ENCODE data around the gene RBM38.

Gene RBM38

DNA sequence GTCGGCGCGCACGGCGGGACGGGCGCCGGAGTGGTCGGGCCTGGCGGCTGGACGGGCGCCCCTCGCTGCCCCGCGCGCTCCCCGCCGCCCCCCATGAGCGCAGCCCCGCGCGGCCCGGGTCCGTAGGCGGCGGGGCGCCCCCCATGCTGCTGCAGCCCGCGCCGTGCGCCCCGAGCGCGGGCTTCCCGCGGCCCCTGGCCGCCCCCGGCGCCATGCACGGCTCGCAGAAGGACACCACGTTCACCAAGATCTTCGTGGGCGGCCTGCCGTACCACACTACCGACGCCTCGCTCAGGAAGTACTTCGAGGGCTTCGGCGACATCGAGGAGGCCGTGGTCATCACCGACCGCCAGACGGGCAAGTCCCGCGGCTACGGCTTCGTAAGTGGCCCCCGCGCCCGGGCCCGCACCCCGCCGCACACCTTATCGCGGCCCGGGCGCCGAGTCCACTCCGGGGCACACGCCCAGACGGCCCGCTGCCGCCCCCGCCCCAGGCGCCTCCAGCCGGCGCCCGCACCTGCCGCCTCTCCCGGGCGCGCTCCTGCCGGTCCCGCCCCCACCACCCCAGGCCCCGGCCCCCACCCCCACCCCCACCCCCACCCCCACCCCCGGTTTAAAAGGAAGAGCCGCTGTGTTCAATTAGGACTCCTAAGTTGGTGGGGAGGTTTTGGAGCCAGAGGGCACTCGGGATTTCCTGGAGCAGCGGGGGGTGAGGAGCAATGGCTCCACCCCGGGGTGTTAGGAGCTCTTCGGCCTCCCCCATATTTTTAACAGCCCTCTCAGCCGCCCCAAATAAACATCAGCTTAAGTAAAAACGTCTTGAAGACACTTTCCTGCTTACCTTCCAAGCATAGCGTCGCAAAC is 474 bp downstream of the RBM38 start:
- no peak for DNase-seq

DNA sequence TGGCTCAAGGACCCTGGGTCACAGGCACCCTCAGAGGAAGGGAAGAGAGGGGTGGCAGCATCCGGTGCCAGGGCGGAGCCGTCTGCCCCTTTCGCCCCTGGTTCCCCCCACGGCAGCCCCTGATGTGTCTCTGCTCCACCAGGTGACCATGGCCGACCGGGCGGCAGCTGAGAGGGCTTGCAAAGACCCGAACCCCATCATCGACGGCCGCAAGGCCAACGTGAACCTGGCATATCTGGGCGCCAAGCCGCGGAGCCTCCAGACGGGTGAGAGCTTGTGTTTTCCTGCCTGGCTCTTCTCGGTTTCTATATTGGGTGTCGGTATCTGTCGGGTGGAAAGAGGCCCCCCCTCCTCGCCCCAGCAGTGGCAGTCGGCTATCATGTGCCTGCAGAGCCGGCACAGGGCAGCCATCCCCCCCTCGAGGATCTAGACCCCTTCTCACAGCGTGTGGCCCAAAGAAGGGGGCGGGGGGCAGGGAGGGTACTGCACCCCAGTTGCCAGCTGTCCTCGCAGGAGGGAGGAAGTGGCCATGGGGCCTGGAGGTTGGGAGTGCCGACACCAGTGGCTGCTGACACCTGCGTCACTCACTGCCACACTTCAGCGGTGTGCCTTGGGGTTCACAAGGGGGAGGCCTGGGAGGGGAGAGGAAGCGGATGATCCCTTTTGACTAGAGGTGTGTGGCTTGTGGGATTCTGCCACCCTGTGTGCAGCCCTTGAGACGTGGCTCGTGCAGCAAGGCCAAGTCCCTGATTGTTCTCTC is 1.5 kb downstream of the RBM38 start:
- DNase-seq = peak; percentile 96

DNA sequence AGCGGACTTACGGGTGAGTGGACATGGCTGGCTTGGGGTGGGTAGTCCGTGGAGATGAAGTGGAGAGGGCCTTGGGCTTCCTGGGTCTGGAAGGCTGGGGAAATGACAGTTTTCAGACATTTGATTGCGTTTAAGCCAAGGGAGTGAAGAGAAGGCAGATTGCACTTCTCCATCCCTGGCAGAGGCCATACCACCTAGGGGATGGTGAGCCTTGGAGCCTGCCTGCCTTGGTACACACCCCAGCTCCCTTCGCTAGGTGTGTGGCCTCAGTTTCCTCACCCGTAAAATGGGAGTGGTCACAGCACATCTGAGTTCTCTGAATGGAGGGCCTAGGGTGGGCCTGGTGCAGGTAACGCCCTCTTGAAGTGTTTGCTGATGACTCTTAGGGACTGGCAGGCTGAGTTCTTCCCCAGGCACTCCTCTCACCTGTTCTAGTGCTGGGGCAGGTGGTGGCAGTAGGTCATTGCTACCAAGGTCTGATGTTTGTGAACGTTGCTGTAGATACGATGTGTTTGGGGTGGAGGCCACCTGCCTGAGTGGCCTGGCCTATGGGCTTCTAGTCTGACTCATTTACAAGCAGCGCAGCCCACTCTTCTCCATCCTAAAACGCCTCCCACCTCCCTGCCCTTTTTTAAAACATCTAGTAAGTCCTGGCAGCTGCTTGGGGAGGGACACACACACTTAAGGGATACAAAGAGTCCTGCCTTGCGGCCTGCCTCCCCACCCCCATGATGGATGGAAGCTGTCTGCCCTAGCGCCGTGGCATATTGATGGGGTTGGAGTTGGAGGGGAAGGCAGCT is 2.3 kb downstream of the RBM38 start:
- no peak for DNase-seq

DNA sequence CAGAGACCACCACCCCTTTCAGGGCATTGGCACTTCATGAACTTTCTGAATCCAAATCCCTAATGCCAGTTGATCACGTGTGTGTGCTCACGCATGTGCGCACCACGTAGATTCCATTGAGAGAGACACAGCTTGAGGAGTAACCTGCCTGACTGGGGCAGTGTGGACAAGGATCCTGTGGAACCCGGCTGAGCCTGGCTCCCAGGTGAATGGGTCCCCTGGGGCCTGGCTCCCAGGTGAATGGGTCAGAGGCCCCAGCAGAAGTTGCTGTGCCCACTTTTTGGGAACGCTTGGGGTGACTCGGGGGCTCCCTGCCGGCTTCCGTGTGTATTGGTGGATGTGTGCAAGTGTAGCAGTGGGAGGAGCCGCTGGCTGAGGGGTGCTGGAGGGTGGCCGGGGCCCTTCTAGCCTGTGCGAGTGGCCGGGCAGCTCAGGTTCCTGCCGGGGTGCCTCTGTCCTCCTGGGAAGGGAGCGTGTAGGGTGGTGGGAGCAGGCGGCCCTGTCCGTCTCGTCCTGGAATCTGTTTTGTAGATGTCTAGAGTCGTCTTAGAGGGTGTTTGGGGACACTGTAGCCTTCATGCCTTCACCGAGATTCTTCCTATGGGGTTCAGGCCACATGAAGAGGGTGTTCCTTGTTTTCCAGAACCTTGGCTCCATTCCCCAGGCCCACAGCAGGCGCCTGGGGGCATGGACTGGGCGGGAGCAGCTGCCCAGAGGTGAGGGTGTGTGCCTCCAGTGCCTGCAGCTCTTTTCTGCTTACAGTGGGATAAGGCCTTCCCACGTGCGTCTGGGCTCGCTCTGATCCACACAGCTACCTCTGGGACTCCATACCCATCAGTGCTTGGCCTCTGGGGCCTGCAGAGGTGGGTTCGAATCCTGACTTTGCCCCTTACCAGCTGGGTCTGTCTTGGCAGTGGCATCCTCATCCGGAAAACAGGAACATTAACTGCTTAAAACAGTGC is 3.2 kb downstream of the RBM38 start:
- no peak for DNase-seq

DNA sequence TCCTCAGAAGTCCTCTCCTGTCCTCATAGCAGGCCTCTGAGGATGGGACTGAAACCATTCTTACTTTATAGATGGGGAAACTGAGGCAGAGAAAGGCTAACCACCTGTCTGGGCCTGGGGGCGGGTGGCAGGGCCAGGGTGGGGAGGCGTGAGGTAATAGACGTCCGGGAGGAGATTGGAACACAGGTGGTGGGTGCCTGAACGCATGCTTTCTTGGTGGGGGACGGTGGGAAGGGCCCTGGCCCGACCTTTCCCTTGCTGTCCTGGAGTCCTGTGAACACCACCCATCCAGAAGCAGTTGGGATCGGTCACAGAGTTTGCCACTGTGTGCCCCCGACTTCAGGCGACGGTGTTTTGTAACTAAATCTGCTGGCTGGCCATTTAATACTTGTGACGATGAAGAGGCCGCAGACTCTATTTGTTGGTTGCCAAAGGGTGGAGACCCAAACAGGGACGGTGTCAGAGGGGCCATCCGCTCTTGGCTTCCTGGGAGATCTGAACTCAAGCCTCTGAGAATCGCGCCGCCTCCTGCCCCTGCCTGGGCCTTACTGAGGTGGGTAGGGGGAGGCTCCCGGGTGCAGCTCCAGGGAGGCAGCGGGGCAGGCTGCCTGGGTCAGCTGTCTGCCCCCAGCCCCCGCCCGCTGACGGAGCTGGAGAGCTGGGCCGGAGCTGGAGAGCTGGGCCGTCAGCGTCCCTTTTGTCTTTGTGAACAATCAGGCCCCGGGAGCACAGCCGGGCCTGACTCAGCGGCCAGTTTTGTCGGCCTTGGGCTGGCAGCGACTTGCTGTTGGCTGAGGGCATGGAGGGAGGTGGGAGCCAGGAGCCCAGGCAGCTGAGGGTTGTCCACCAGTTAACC is 4.1 kb downstream of the RBM38 start:
- no peak for DNase-seq

DNA sequence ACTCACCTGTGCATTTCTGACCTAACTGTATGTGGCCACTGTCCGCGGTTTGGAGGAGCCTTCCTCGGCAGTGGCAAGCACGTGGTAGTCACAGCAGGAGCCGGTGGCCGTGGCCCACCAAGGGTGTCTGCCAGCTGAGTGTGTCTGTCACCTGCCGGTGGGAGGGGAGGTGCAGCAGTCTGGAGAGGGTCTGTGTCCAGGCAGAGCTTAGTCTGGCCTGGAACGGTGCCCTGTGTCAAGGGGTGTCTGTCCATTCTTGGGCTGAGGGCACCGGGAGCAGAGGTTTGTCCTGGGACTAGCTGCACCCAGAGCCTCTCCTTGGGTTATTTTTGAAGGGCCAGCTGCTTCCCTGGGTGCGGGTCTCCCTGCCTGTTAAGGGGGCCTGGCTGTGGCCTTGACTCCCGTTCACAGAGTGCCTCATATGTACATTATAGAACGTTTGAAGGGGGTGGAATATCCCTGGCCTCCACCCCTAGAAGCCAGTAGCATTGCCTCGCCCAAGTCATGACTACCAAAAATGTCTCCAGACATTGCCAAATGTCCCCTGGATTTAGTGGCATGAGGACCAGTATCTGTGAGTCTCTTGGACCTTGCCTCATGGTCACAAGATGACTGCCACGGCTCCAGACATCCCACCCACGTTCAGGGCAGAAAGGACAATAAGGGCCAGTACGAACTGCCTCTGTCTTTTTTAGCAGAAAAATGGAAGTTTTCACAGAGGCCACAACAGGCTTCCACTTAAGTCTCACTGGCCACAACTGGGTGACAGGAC is 5.2 kb downstream of the RBM38 start:
- no peak for DNase-seq

DNA sequence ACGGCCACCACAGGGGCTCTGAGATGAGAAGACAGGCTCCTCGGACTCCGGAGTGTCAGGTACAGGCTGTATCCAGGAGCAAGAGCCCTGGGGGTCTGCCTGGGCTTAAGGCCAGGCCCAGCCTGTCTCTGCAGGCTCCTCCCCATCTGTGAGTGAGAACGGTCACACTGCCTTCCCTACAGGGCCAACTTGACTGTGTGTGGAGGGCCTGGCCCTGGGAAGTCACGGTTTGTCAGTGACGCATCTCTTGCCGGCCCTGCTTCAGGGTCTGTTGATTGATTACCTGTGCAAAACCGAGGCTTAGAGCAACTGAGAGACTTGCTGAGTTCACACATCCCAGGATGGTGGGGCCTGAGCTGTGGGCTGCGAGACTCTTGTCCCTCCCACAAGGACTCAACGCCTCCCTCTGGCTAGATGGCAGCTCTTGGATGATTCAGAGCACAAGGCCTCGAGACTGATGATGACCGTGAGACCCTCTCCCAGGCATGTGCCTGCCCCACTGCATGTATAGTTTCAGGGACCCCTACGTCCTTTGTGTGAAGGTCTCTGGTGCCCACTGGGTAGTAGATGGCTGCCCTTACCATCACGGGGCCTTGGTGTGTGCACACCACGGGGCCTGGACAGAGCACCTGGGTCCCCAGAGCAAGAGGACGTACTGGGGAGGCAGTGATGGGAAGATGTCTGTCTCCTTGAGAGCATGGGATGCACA is 5.9 kb downstream of the RBM38 start:
- no peak for DNase-seq

DNA sequence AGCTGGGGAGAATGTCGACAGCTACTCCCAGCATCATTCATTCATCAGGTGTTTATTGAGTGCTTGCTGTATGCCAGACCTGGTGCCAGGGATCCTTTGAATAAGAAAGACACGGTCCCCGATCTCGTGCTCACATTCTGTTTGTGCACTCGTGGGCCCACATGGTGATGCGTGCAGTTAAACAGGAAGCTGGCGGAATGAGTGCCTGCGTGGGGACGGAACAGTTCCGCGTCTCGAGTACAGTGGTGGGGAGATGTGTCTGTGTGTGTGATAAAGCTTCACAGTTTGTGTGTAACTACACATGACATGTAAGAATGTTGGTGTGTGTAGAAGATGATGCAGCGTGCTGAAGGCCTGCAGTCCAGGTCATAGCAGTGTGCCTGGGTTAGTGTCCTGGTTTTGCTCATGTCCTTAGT is 6.5 kb downstream of the RBM38 start:
- peak; percentile 81 for DNase-seq

DNA sequence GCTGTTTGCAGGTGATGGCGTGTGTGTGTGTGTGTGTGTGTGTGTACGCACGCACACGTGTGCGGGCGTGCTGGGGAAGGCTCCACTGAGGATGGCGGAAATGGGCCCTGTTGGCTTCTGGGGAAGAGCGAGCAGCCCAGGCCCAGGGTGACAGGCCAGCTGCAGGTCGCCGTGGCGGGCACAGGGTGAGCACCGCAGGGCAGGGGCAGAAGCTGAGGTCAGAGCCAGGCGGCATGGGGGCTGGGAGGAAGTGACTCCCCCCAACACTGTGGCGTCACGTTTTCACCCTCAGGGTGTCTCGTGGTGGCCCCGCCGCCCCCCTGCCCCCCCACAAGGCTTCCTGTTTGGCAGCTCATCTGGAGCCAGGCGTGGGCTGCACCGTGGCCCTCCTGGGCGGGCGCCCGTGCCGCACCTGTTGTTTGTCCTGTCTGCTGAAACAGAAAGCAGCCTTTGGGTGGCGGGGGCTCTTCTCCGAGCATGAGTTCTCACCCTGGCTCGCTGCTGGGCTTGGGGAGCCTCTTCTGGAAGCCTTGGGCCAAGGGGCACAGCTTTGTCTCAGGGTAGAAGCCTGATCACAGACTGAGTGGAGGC is 7.1 kb downstream of the RBM38 start:
- peak; percentile 95 for DNase-seq

DNA sequence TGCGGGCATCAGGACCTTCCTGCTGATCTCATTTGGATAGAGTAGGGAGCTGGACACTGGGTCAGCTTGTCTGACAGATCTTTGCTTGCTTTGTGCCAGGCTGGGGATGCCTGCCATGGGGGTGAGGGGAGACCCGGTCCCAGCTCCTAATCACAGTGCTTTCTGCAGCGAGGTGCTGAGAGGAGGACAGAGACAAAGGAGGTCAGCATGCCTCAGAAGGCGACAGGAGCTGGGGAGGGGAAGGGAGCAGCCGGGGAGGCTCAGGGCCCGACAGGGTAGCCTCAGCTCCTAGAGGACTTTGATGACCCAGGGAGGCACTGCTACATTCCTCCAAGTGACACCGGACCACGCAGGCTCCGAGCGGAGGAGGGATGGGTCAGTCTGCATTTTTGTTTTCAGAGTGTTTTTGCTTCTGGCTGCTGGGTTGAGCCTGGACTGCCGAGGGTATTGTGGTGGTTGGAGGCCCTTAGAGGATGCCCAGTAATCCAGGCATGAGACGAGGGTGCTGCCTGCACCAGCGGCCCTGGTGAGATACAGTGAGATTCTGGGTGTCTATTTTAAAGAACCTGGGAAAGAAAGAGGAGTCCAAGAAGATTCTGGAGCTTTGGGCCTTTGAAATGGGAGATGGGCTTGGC is 7.8 kb downstream of the RBM38 start:
- no peak for DNase-seq

DNA sequence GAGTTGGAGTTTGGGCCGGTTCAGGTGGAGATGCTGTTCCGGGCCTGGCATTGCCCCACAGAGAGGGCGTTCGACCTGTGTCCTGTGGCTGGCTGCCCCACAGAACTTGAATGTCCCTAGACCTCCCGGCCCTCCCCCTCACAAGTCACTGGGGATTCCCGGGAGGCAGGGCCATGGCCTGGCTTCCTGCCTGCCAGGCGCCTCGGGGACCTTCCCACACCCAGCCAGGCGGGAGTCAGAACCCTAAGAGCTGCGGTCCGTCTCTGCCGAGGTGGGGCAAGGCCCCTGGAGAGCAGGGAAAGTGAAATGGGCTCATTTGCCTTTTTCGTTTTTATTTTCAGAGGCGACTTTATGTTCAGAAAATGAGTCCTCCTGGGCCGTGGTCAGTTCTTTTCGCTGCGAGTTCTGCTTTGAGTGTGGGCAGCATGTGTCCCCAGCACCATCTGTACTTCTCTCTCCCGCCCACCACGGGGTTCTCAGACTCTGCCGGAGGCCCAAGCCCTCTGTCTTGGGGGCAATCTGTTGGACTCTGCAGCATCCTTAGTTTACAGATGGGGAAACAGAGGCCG is 8.5 kb downstream of the RBM38 start:
- DNase-seq = no peak

DNA sequence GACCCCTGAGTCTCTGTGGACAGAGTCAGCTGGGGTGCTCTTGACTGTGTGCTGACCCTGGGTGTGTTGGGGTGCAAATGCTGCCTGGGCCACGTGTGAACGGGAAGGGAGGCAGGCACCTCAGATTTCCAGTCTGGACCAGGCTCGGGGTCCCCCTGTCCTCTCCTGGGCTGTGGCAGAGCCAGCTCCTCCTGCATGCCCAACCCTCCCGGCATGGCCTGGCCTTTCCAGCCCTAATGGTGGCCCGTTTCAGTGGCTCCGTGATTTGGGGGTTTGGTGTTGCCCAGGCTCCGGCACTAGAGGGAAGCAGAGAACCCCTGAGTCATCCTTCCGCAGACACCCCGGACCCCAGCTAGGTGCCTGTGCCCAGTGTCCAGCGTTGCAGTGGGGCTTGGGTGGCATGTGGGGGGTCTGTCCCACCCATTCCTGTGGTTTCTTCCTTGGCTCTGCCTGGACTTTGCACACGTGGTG is 9.1 kb downstream of the RBM38 start:
- DNase-seq = no peak

DNA sequence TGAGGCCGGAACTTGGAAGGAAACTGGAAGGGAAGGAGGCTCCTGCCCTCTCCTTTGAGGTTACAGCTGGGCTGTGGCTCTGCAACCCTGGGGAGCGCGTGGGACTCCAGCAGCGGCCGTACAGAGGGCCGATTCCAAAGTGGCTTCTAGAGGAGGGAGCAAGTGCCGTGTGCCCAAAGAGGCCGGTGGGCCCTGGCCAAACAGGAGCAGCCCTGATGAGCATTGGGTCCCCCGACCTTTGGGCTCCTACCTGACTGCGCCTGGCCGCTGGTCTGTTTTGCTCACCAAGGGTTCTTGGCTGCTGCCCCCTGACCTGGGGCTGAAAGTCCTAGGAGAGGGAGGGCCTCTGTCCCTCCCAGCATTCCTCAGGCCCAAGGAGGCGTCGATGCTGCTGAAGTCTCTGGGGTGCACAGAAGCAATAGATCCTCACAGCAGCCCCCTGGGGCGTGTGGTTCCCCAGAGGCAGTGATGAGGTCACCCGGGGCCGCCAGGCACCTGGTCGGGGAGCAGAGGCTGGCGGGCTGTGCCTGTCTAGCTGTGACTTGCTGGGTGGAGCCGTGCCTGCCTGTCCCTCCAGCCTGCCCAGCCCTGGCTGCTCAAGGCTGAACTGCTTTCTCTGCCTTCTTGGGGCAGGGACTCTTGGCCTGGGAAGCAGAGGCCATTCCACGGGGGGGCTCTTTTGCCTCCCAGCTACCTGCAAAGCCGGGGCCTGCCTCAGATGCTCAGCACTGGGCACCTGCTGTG is 9.8 kb downstream of the RBM38 start:
- DNase-seq = no peak

DNA sequence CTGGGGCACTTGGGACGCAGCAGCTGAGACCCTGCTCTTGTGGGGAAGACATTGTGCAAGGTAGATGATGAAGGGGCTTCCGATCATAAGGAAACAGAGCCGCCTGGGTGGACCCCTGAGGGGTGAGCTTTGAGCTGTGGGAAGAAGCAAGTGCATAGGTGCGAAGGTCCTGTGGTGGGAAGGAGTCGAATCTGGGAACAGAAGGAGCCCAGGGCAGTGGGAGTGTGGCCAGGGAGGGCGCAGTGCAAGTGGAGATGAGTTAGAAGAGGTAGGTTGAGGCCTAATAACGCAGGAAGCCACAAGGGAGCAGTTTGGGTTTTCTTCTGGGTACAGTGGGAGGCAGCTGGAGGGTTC is 10.3 kb downstream of the RBM38 start:
- DNase-seq = no peak

DNA sequence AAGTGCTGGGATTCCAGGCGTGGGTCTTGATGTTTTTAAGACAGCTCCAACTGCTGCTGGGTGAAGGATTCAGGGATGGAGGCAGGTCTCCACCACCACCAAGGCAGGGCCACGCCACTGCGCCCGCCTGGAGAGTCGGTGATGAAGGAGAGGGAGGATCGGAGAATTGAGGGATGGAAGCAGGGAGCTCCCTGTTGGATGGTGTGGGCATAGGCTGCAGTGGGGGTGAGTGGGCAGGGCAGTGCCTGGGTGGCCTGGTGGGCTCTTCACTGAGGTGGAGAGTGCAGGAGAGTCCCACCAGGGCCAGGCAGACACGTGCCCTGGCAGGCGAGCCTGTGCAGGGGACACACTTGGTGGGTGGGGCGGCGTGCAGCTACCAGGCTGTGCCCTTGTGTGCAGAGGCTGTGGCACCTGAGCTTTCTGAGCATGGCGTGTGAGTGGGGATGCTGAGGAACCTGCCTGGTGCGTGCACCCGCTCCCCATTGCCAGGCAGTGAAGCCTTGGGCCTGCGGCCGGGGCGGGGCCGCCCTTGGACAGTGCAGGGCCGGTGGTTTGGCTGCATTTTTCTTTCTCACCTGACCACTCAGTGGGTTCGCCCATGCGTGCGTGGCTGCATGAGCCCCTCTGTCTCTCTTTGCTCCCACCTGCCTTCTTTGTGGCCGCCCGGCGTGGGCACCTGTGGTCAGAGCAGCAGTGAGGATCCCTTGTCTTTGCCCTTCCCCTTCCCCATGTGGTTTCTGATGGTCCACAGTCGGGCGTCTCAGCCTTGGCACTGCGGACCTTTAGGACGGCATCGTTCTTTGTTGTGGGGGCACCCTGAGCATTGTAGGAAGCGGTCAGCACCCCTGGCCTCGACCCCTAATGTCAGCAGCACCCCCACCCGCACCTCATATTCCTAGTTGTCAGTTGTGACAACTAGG is 11.3 kb downstream of the RBM38 start:
- DNase-seq = no peak

DNA sequence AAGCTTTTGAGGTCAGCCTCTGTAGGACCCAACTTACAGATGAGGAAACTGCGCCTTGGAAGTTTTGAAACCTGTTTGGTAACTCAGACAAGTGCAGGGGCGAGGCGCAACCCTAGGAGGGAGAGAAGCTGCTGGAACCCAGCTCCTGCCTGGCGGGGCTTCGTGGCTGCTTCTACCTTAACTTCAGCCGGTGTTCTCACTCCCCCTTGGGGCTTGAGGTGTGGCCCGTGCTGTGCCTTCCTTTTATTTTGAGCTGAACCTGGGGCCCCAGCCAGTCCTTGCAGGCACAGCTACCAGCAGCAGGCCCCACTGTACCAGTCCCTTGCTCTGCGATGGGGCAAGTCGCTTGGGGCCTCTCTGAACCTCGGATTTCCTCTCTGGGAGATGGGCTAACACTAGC is 12.0 kb downstream of the RBM38 start:
- DNase-seq = no peak
